WERI-Rb-1 (cell line): ENCODE data around the gene ATP6V1A.

Source experiments
- DNase-seq: peaks from one replicate; pipeline ENCODE4 v3.0.0-alpha.2; 2020
- H3K27ac ChIP-seq: fragments of 250-450 bp; sonication (Bioruptor Pico); 2 replicates; pipeline ENCODE4 v1.5.1; 2020; ENCODE audit warnings: mild to moderate bottlenecking, moderate library complexity
- H3K27me3 ChIP-seq: fragments of 250-450 bp; sonication (Bioruptor Pico); 2 replicates; pipeline ENCODE4 v1.5.1; 2021; ENCODE audit warnings: mild to moderate bottlenecking, low read depth, moderate library complexity; ENCODE audit not compliant: insufficient read depth, severe bottlenecking
- H3K36me3 ChIP-seq: fragments of 250-450 bp; sonication (Bioruptor Pico); 2 replicates; pipeline ENCODE4 v1.5.1; 2020; ENCODE audit warnings: mild to moderate bottlenecking, moderate library complexity
- H3K4me3 ChIP-seq: 2 replicates; pipeline ENCODE4 v1.5.1; 2011; ENCODE audit warnings: low read depth, mild to moderate bottlenecking, control low read depth, low read length
- H3K9me3 ChIP-seq: fragments of 250-450 bp; sonication (Bioruptor Pico); 2 replicates; pipeline ENCODE4 v1.5.1; 2021; ENCODE audit warnings: mild to moderate bottlenecking, moderate library complexity; ENCODE audit not compliant: severe bottlenecking
- TF ChIP-seq, protein P1 (sequence below): IDR thresholded peaks from 2 replicates; pipeline ENCODE4 v1.5.1; 2011; ENCODE audit warnings: low read depth, mild to moderate bottlenecking, control low read depth, inconsistent platforms, low read length

The ATP6V1A gene

DNA sequence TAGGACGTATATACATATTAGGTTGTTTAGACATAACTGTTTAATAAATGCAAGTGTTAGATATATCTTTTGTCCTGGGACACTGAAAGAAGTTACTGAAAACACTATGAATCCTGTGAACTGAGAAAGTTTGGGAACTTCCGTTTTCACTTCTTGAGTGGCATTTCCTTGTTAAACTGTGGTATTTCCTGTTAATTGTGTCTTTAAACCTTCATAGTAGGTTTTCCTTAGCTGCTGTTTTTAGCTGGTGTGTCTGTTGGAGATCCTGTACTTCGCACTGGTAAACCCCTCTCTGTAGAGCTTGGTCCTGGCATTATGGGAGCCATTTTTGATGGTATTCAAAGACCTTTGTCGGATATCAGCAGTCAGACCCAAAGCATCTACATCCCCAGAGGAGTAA, 37.1 kb downstream of the ATP6V1A start:
- TF ChIP-seq, protein P1, sequence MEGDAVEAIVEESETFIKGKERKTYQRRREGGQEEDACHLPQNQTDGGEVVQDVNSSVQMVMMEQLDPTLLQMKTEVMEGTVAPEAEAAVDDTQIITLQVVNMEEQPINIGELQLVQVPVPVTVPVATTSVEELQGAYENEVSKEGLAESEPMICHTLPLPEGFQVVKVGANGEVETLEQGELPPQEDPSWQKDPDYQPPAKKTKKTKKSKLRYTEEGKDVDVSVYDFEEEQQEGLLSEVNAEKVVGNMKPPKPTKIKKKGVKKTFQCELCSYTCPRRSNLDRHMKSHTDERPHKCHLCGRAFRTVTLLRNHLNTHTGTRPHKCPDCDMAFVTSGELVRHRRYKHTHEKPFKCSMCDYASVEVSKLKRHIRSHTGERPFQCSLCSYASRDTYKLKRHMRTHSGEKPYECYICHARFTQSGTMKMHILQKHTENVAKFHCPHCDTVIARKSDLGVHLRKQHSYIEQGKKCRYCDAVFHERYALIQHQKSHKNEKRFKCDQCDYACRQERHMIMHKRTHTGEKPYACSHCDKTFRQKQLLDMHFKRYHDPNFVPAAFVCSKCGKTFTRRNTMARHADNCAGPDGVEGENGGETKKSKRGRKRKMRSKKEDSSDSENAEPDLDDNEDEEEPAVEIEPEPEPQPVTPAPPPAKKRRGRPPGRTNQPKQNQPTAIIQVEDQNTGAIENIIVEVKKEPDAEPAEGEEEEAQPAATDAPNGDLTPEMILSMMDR, result no peak
- H3K27me3 ChIP-seq, result no peaks in the 10 kb centered on the region
- H3K27ac ChIP-seq, result no peak overlapping the region
- no peak for DNase-seq
- no peak overlapping the region for H3K4me3 ChIP-seq
- no peaks in the 10 kb centered on the region for H3K9me3 ChIP-seq
- peaks cover 19% of the 10 kb centered on the region for H3K36me3 ChIP-seq

DNA sequence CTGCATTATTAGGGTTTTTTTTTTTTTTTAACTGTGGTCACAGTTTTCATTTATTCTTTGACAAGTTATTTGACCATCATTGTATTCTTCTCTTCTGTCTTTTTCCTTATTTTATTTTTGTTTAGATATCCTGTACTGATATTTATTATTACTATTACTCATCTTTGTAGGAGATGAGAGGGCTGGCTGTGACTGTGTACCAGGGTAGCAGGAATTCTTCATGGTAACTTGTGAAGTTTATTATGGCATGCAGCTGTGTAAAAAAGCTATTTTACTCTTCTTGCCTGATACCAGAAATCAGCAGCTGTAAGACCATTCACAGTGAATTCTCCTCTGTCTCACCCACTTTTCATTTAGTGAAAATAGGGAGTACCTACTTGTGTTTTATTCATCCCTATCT, 44.5 kb downstream of the ATP6V1A start:
- H3K36me3 ChIP-seq, result peaks cover 37% of the 10 kb centered on the region
- TF ChIP-seq, protein P1, result no peak
- H3K27me3 ChIP-seq, result no peaks in the 10 kb centered on the region
- no peak overlapping the region for H3K4me3 ChIP-seq
- H3K27ac ChIP-seq, result no peak overlapping the region
- DNase-seq, result no peak
- H3K9me3 ChIP-seq, result no peaks in the 10 kb centered on the region

DNA sequence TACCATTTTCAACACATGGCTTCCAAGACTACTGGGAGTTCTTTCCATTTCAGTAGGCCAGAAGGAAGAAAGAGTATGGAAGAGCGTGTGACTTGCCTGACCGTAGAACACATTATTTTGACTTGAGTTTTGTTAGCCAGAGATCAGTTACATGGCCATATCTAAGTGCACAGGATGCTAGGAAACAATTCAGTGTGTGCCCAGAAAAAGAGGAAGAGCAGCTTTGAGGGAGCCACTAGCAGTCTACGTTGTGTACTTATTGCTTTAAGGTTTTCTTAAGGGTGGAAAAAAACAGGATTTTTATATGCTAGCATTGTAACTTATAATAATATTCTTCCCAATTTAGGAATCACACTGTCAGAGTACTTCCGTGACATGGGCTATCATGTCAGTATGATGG, 47.7 kb downstream of the ATP6V1A start:
- Histone ChIP-seq H3K4me3 (no peak overlapping the region), H3K27me3 (no peaks in the 10 kb centered on the region), H3K9me3 (no peaks in the 10 kb centered on the region), H3K36me3 (peaks cover 32% of the 10 kb centered on the region), H3K27ac (no peak overlapping the region)
- no peak for DNase-seq
- TF ChIP-seq, protein P1, result no peak

DNA sequence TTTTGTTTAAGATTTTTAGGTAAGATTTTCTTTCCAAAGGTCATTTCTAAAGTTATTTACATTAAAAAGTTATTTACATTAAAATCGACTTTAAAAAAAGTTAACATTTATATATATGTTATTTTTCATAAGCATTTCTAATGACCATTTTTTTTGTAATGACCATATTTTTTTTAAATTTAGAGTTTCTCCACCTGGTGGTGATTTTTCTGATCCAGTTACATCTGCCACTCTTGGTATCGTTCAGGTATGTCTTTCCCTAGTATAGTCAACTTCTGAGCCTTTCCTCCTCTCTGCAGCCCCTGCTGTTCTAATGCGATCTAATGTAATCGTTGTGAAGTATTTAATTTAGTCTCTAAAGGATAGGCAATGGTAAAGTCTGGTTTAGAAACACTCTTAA, 48.9 kb downstream of the ATP6V1A start:
- no peaks in the 10 kb centered on the region for H3K27me3 ChIP-seq
- H3K27ac ChIP-seq, result no peak overlapping the region
- TF ChIP-seq, protein P1, result no peak
- H3K36me3 ChIP-seq, result peaks cover 37% of the 10 kb centered on the region
- H3K9me3 ChIP-seq, result no peaks in the 10 kb centered on the region
- H3K4me3 ChIP-seq, result no peak overlapping the region
- no peak for DNase-seq

DNA sequence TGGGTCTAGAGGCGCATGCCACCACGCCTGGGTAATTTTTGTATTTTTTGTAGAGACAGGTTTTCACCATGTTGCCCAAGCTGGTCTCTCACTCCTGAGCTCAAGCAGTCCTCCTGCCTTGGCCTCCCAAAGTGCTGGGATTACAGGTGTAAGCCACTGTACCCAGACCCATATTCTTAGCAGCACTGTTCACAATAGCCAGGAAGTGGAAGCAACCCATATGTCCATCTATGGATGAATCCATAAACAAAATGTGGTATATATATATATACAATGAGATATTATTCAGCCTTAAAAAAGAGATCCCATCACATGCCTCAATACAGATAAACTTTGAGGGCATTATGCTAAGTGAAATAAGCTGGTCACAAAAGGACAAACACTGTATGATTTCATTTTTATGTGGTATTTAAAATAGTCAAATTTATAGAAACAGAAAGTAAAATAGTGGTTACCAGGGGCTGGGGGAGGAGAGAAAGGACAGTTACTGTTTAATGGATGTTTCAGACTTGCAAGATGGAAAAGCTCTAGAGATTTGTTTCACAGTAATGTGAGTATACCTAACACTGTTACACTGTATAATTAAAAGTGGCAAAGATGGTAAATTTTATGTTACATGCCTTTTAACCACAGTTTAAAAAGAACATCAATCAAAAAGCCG, 56.1 kb downstream of the ATP6V1A start:
- H3K9me3 ChIP-seq, result no peaks in the 10 kb centered on the region
- no peak for DNase-seq
- peaks cover 60% of the 10 kb centered on the region for H3K36me3 ChIP-seq
- TF ChIP-seq, protein P1, result no peak
- no peaks in the 10 kb centered on the region for H3K27me3 ChIP-seq
- H3K4me3 ChIP-seq, result no peak overlapping the region
- no peak overlapping the region for H3K27ac ChIP-seq

DNA sequence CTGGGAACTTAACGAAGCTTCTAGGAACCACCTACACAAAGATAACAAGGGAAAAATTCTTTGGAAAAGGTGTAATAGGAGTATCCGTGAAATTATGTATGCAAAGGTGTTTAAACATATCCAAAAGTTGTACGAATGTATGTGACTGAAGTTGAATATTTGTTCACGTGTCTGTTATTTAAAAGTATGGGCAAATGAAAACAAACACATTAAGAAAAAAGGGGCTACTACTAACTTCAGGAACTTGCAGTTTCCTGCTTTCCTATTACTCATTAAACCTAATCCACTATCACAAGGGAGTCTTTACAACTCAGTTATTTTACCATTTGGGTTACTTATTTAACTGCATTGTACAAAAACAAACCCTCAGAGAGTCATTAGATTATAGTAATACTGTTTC, 57.8 kb downstream of the ATP6V1A start:
- TF ChIP-seq, protein P1, result no peak
- no peaks in the 10 kb centered on the region for H3K27me3 ChIP-seq
- H3K36me3 ChIP-seq, result peaks cover 47% of the 10 kb centered on the region
- no peak for DNase-seq
- H3K27ac ChIP-seq, result no peak overlapping the region
- no peaks in the 10 kb centered on the region for H3K9me3 ChIP-seq
- no peak overlapping the region for H3K4me3 ChIP-seq
